ENCODE data around the gene ABCA2. TPM values are rescaled to one million over a fixed set of nuclear protein-coding genes. Genes with fewer than 3 reads are reported as not detected.

The ABCA2 gene
- total RNA-seq, 4 donors from 2014 or later = 51.1 to 204 (median 96.5) TPM

DNA sequence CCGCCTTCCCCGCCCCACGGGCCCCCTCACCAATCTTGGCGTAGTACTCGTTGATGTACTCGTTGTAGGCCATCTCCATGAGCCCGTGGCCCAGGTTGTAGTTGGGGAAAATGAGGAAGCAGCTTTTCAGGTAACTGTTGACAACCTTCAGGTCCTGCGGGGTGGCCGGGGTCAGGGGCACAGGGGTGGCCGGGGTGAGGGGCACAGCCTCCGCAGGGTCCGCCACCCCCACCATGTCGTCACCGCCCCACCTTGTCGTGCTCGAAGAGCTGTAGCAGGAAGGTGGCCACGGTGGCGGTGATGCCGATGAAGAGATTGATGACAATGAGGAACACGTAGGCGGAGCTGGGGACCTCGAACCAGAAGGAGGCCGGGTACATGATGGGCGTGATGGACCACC is 16.9 kb downstream of the ABCA2 start:
- WGBS, 2 donors (ENCODE audit: low coverage in 1 of 2) = 96% methylated on average over 24 of the region's 24 CpGs; no CpG with 5 or more reads in 1 of the 2 donors
- Histone ChIP-seq H3K27ac (no peak overlapping the region), H3K4me3 (no peak overlapping the region), H3K27me3 (no peaks in the 10 kb centered on the region), H3K9me3 (no peaks in the 10 kb centered on the region), H3K4me1 (no peaks in the 10 kb centered on the region), H3K36me3 (no peaks in the 10 kb centered on the region)
- in situ Hi-C loops (cut with MboI; ENCODE audit: low pct_ligation_motif_present in 1 of 4, low pct_unique_long_range_greater_than_20kb in 1 of 4, low sequenced_read_pairs in 3 of 4) = no loop called here
- TF ChIP-seq, protein P1, sequence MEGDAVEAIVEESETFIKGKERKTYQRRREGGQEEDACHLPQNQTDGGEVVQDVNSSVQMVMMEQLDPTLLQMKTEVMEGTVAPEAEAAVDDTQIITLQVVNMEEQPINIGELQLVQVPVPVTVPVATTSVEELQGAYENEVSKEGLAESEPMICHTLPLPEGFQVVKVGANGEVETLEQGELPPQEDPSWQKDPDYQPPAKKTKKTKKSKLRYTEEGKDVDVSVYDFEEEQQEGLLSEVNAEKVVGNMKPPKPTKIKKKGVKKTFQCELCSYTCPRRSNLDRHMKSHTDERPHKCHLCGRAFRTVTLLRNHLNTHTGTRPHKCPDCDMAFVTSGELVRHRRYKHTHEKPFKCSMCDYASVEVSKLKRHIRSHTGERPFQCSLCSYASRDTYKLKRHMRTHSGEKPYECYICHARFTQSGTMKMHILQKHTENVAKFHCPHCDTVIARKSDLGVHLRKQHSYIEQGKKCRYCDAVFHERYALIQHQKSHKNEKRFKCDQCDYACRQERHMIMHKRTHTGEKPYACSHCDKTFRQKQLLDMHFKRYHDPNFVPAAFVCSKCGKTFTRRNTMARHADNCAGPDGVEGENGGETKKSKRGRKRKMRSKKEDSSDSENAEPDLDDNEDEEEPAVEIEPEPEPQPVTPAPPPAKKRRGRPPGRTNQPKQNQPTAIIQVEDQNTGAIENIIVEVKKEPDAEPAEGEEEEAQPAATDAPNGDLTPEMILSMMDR (IDR thresholded peaks at IDR 0.05) = no peak
- TF ChIP-seq EP300 (IDR thresholded peaks at IDR 0.05; ENCODE audit: low read depth) = no peak
- TF ChIP-seq POLR2AphosphoS5 (IDR thresholded peaks at IDR 0.05) = no peak
- no peak for TF ChIP-seq POLR2A (IDR thresholded peaks at IDR 0.05)
- DNase-seq = no peak
- intact Hi-C loops (cut with DNase I; ENCODE audit: low total_unique reads) = no loop called here

DNA sequence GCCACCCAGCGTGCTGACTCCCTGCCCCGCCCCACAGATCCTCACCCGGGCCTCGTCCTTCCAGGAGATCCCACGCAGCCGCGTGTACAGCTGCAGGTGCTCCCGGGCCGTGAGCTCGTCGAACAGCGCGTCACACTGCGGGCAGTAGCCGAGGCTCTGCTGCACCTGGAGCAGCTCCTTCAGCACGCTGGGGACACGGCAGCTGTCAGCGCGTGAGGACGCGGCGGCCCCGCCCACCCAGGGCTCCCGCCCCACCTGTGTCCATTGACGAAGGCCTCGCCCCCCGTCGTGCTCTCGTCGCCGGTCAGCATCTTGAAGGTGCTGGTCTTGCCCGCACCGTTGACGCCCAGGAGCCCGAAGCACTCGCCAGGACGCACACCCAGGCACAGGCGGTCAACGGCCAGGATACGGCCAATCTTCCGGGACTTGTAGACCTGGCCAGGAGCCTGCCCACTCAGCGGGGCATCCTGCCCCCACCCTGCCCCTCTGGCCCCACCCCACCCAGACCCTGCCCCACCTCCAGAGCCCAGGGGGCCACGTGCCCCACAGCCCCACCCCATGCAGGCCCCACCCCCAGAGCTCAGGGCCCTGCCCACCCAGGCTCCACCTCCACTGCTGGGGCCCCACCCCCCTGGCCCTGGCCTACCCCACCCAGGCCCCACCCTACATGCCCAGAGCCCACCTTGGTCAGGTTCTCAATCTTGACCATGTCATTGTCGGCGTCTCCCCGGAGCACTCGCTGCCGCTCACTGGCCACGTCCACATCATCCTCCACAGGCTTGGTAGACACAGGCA is 17.9 kb downstream of the ABCA2 start:
- TF ChIP-seq EP300 (IDR thresholded peaks at IDR 0.05; ENCODE audit: low read depth) (no peak), POLR2A (IDR thresholded peaks at IDR 0.05) (no peak), POLR2AphosphoS5 (IDR thresholded peaks at IDR 0.05) (no peak)
- TF ChIP-seq, protein P1 (IDR thresholded peaks at IDR 0.05) = no peak
- no peaks in the 10 kb centered on the region for H3K4me1 ChIP-seq
- H3K4me3 ChIP-seq = no peak overlapping the region
- intact Hi-C loops (cut with DNase I; ENCODE audit: low total_unique reads) = no loop called here
- WGBS, 2 donors (ENCODE audit: low coverage in 1 of 2) = 97 to 100% methylated on average over 2 to 24 of the region's 49 CpGs
- no peak for DNase-seq
- no peaks in the 10 kb centered on the region for H3K36me3 ChIP-seq
- in situ Hi-C loops (cut with MboI; ENCODE audit: low pct_ligation_motif_present in 1 of 4, low pct_unique_long_range_greater_than_20kb in 1 of 4, low sequenced_read_pairs in 3 of 4) = no loop called here
- no peak overlapping the region for H3K27ac ChIP-seq
- H3K27me3 ChIP-seq = no peaks in the 10 kb centered on the region
- H3K9me3 ChIP-seq = no peaks in the 10 kb centered on the region

DNA sequence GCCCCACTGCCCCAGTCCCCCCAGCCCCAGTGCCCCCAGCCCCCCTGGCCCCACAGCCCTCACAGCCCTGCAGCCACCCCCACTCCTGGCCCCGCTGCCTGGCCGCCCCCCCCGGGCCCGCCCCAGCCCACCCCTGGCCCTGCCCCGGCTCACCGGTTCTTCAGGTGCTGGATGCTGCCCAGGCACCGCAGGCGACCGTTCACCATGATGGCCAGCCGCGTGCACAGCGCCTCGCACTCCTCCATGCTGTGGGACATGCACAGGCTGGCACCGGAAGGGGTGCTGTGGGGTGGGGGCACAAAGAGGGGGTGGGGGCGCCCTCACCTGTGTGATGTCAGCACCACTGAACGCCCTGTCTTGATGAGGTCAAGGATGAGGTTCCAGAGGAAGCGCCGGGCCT is 18.8 kb downstream of the ABCA2 start:
- H3K36me3 ChIP-seq = no peaks in the 10 kb centered on the region
- no peak for DNase-seq
- WGBS, 2 donors (ENCODE audit: low coverage in 1 of 2) = 96% methylated on average over 14 of the region's 18 CpGs; no CpG with 5 or more reads in 1 of the 2 donors
- no peaks in the 10 kb centered on the region for H3K9me3 ChIP-seq
- H3K4me3 ChIP-seq = no peak overlapping the region
- no peaks in the 10 kb centered on the region for H3K27me3 ChIP-seq
- no peaks in the 10 kb centered on the region for H3K4me1 ChIP-seq
- TF ChIP-seq, protein P1 (IDR thresholded peaks at IDR 0.05) = no peak
- TF ChIP-seq EP300 (IDR thresholded peaks at IDR 0.05; ENCODE audit: low read depth) = no peak
- no peak for TF ChIP-seq POLR2AphosphoS5 (IDR thresholded peaks at IDR 0.05)
- no peak for TF ChIP-seq POLR2A (IDR thresholded peaks at IDR 0.05)
- intact Hi-C loops (cut with DNase I; ENCODE audit: low total_unique reads) = no loop called here
- no peak overlapping the region for H3K27ac ChIP-seq
- in situ Hi-C loops (cut with MboI; ENCODE audit: low pct_ligation_motif_present in 1 of 4, low pct_unique_long_range_greater_than_20kb in 1 of 4, low sequenced_read_pairs in 3 of 4) = no loop called here

DNA sequence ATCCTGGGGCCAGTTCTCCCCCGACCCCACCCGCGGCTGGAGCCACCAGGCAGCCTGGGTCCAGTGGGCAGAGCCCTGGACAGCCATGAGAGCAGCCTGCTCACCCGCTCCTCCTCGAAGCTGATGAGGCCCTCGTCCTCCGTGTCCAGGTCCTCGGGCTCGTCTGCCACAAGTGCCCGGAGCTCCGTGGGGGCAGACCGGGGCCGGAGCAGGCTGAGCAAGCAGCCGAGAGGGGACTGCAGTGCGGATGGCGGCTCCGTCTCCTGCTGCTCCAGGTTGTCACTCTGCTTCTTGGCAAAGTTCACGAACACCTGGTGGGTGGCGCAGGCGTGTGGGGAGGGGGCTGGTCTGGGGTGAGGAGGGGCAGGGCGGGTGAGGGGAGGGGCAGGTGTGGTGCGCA is 19.7 kb downstream of the ABCA2 start:
- H3K27ac ChIP-seq = no peak overlapping the region
- intact Hi-C loops (cut with DNase I; ENCODE audit: low total_unique reads) (no loop called here), in situ Hi-C loops (cut with MboI; ENCODE audit: low pct_ligation_motif_present in 1 of 4, low pct_unique_long_range_greater_than_20kb in 1 of 4, low sequenced_read_pairs in 3 of 4) (no loop called here)
- no peak for DNase-seq
- 94% methylated on average over 17 of the region's 22 CpGs; no CpG with 5 or more reads in 1 of the 2 donors for WGBS, 2 donors (ENCODE audit: low coverage in 1 of 2)
- no peak for TF ChIP-seq POLR2A (IDR thresholded peaks at IDR 0.05)
- TF ChIP-seq, protein P1 (IDR thresholded peaks at IDR 0.05) = no peak
- TF ChIP-seq EP300 (IDR thresholded peaks at IDR 0.05; ENCODE audit: low read depth) = no peak
- no peak for TF ChIP-seq POLR2AphosphoS5 (IDR thresholded peaks at IDR 0.05)
- no peaks in the 10 kb centered on the region for H3K4me1 ChIP-seq
- H3K9me3 ChIP-seq = no peaks in the 10 kb centered on the region
- no peaks in the 10 kb centered on the region for H3K27me3 ChIP-seq
- no peaks in the 10 kb centered on the region for H3K36me3 ChIP-seq
- no peak overlapping the region for H3K4me3 ChIP-seq

Measured in transverse colon (tissue), 4 donors.